Esophagus muscularis mucosa (tissue), 3 donors: ENCODE measurements around the gene GORASP1.

Experiments
- POLR2AphosphoS5 ChIP-seq, 2 donors: sonication (generic); formaldehyde crosslinking; IDR thresholded peaks; one replicate each; pipeline ENCODE4 v1.6.1; 2017; ENCODE audit warnings: antibody characterized with exemption in 2 of 2
- TF ChIP-seq, protein P1 (sequence below), 3 experiments: fragments of 200-600 bp in 2 of 3; fragments of 450-650 bp in 1 of 3; sonication (generic) in 2 of 3; IDR thresholded peaks; one replicate each; pipeline ENCODE4 v1.5.1; 2017 to 2019; ENCODE audit warnings: antibody characterized with exemption in 3 of 3, mild to moderate bottlenecking in 2 of 3, moderate library complexity in 1 of 3

GRCh38 chr3:39130026-39130425 lies 22.6 kb upstream of the GORASP1 start:
- TF ChIP-seq, protein P1, sequence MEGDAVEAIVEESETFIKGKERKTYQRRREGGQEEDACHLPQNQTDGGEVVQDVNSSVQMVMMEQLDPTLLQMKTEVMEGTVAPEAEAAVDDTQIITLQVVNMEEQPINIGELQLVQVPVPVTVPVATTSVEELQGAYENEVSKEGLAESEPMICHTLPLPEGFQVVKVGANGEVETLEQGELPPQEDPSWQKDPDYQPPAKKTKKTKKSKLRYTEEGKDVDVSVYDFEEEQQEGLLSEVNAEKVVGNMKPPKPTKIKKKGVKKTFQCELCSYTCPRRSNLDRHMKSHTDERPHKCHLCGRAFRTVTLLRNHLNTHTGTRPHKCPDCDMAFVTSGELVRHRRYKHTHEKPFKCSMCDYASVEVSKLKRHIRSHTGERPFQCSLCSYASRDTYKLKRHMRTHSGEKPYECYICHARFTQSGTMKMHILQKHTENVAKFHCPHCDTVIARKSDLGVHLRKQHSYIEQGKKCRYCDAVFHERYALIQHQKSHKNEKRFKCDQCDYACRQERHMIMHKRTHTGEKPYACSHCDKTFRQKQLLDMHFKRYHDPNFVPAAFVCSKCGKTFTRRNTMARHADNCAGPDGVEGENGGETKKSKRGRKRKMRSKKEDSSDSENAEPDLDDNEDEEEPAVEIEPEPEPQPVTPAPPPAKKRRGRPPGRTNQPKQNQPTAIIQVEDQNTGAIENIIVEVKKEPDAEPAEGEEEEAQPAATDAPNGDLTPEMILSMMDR (IDR thresholded peaks at IDR 0.05), result no peak
- TF ChIP-seq POLR2AphosphoS5 (IDR thresholded peaks at IDR 0.05), result no peak
